HepG2 (cell line): ENCODE data around the gene CST2. TPM values are rescaled to one million over a fixed set of nuclear protein-coding genes. Genes with fewer than 3 reads are reported as not detected.
A peak's percentile ranks its signal among the peaks of the same experiment; 100 is the strongest.

Experiments used
- ATAC-seq: fragments of 200-7000 bp; cut with Tn5 transposase; 3 replicates; pipeline ENCODE4 v1.9.1; 2020; ENCODE audit warnings: mild to moderate bottlenecking, moderate library complexity
- BruUV-seq: library from RNA; stranded (reverse); fragments of 400-500 nt; replicated peaks from 2 replicates; lab custom pipeline; 2021; lab: Mats Ljungman, UMichigan
- CTCF ChIA-PET: fragments of 300-600 bp; formaldehyde crosslinking; extraction: SDS; loops from one replicate; lab custom pipeline; 2021; ENCODE audit warnings: low total read pairs, inconsistent platforms, low intra/inter-chr PET ratio; lab: Yijun Ruan, JAX
- POLR2A ChIA-PET: fragments of 350-600 bp; sonication (Branson Sonifier 250); formaldehyde crosslinking; loops from one replicate; lab custom pipeline; 2020; ENCODE audit warnings: antibody characterized with exemption, inconsistent platforms; lab: Yijun Ruan, JAX
- DNase-seq: peaks from one replicate; pipeline ENCODE4 v3.0.0-alpha.2; 2015; ENCODE audit warnings: low spot score
- FAIRE-seq: peaks from 3 replicates; lab custom pipeline; 2011; peaks lifted over from hg19 to GRCh38; lab: Jason Lieb, UNC
- H2AFZ ChIP-seq: one replicate; pipeline ENCODE4 v1.6.1; 2011; ENCODE audit warnings: low read length, inconsistent platforms
- H3K27ac ChIP-seq: fragments of 300-600 bp; 3 replicates; pipeline ENCODE4 v1.8.0; 2011; ENCODE audit warnings: mixed run types, mild to moderate bottlenecking, mixed read lengths, low read length, inconsistent platforms; ENCODE audit not compliant: insufficient read depth; ENCODE audit errors: extremely low read length
- H3K27me3 ChIP-seq, 2 experiments: fragments of 200-600 bp in 1 of 2; 2 replicates in 1 of 2; 3 replicates in 1 of 2; pipeline versions ENCODE4 v1.6.0 to v1.8.0; 2011; ENCODE audit warnings: low read length in 2 of 2, mild to moderate bottlenecking in 2 of 2, moderate library complexity in 2 of 2, inconsistent platforms in 1 of 2; ENCODE audit not compliant: insufficient read depth in 2 of 2, control insufficient read depth in 1 of 2
- H3K36me3 ChIP-seq, 2 experiments: fragments of 200-600 bp in 1 of 2; replicated peaks in 1 of 2; 2 replicates in 1 of 2; 3 replicates in 1 of 2; pipeline versions ENCODE4 v1.5.1 to v1.8.0; 2011; ENCODE audit warnings: low read length in 2 of 2, inconsistent platforms in 1 of 2; ENCODE audit not compliant: insufficient read depth in 2 of 2, control insufficient read depth in 1 of 2
- H3K4me1 ChIP-seq: 2 replicates; pipeline ENCODE4 v1.5.1; 2012; ENCODE audit warnings: low read length, inconsistent platforms; ENCODE audit not compliant: insufficient read depth
- H3K4me2 ChIP-seq: 2 replicates; pipeline ENCODE4 v1.6.0; 2011; ENCODE audit warnings: low read depth, low read length, inconsistent platforms
- H3K4me3 ChIP-seq, 3 experiments: fragments of 200-600 bp in 1 of 3; sonication (generic), shearing (Covaris generic) in 1 of 3; replicated peaks in 1 of 3; 2 replicates each; pipeline ENCODE4 v1.5.1; 2011 to 2016; ENCODE audit warnings: low read length in 3 of 3, inconsistent platforms in 2 of 3, low read depth in 2 of 3, mild to moderate bottlenecking in 2 of 3, control low read depth in 1 of 3, mixed read lengths in 1 of 3; ENCODE audit not compliant: insufficient read depth in 1 of 3
- H3K79me2 ChIP-seq: one replicate; pipeline ENCODE4 v1.6.1; 2011; ENCODE audit warnings: low read length, inconsistent platforms; ENCODE audit not compliant: insufficient read depth
- H3K9ac ChIP-seq: 2 replicates; pipeline ENCODE4 v1.6.0; 2011; ENCODE audit warnings: mild to moderate bottlenecking, low read depth, low read length, inconsistent platforms; ENCODE audit not compliant: insufficient read depth
- H3K9me3 ChIP-seq: 2 replicates; pipeline ENCODE4 v1.5.1; 2012; ENCODE audit warnings: mild to moderate bottlenecking, low read length
- H4K20me1 ChIP-seq: 2 replicates; pipeline ENCODE4 v1.6.0; 2011; ENCODE audit warnings: inconsistent platforms, mild to moderate bottlenecking, low read length, moderate library complexity; ENCODE audit not compliant: insufficient read depth
- ATF7 ChIP-seq, 2 experiments: fragments of 450-650 bp in 1 of 2; sonication (generic) in 1 of 2; formaldehyde crosslinking in 1 of 2; IDR thresholded peaks; 2 replicates each; pipeline versions ENCODE4 v1.4.0 to v1.6.1; 2016 to 2020; ENCODE audit warnings: antibody characterized with exemption in 1 of 2, mild to moderate bottlenecking in 1 of 2, missing genetic modification reagents in 1 of 2
- CREB1 ChIP-seq, 2 experiments: fragments of 450-650 bp in 1 of 2; IDR thresholded peaks; 2 replicates each; pipeline ENCODE4 v1.6.1; 2016 to 2017; ENCODE audit warnings: control low read depth in 1 of 2, mild to moderate bottlenecking in 1 of 2, missing compliant biosample characterization in 1 of 2, missing genetic modification characterization in 1 of 2
- FOXK2 ChIP-seq: fragments of 450-650 bp; IDR thresholded peaks from 2 replicates; pipeline ENCODE4 v1.6.1; 2016
- FOXP1 ChIP-seq, 2 experiments: fragments of 450-650 bp in 1 of 2; IDR thresholded peaks; 2 replicates each; pipeline ENCODE4 v1.6.1; 2017 to 2018; ENCODE audit warnings: antibody characterized with exemption in 1 of 2
- IKZF1 ChIP-seq: fragments of 450-650 bp; IDR thresholded peaks from 2 replicates; pipeline ENCODE4 v1.7.1; 2016
- NONO ChIP-seq, 2 experiments: fragments of 450-650 bp in 1 of 2; sonication (generic) in 1 of 2; formaldehyde crosslinking in 1 of 2; IDR thresholded peaks in 1 of 2; conservative IDR thresholded peaks in 1 of 2; 2 replicates each; pipeline versions ENCODE4 v1.6.1 to v1.8.0; 2017 to 2022; ENCODE audit warnings: mild to moderate bottlenecking in 1 of 2, missing genetic modification reagents in 1 of 2, moderate library complexity in 1 of 2
- REXO4 ChIP-seq: sonication (generic); formaldehyde crosslinking; IDR thresholded peaks from 2 replicates; pipeline ENCODE4 v1.8.0; 2022; ENCODE audit warnings: missing genetic modification reagents, mild to moderate bottlenecking, borderline replicate concordance
- SOX5 ChIP-seq: IDR thresholded peaks from 2 replicates; pipeline ENCODE4 v1.6.1; 2016; ENCODE audit warnings: borderline replicate concordance
- TRIM22 ChIP-seq: fragments of 450-650 bp; IDR thresholded peaks from 2 replicates; pipeline ENCODE4 v1.6.1; 2017
- WGBS: methylation state at CpG from one replicate; pipeline ENCODE4 v1.1.6; 2017; ENCODE audit warnings: low lambda C conversion rate; 5-methylcytosine and 5-hydroxymethylcytosine counted together
- in situ Hi-C: cut with HindIII; loops from 2 replicates; pipeline ENCODE4 v1.10.0; 2017; ENCODE audit warnings: low pct_unique_long_range_greater_than_20kb; ENCODE audit not compliant: extremely low pct_ligation_motif_present
- intact Hi-C: fragments of 100-400 bp; cut with micrococcal nuclease; formaldehyde crosslinking; loops from one replicate; pipeline ENCODE4 v1.10.0; 2022; ENCODE audit not compliant: unreplicated experiment
- polyA plus RNA-seq, 8 experiments: library from polyadenylated mRNA; depleted of rRNA in 3 of 8; stranded (reverse) in 7 of 8; unstranded in 1 of 8; fragments of >200 nt; fragmentation: Illumina TruSeq in 4 of 8; extraction: Trizol in 4 of 8; gene quantifications; 2 replicates each; pipeline versions ENCODE4 v1.2.1 to v1.2.3, GENCODE V29; 2011 to 2016; ENCODE audit warnings: low read depth in 4 of 8, missing spikeins in 1 of 8, mixed read lengths in 1 of 8; ENCODE audit not compliant: insufficient read depth in 1 of 8
- total RNA-seq, 5 experiments: library from RNA; depleted of rRNA; stranded (reverse); fragments of >200 nt; fragmentation: Illumina TruSeq; extraction: Trizol; gene quantifications; 2 replicates each; pipeline ENCODE4 v1.2.3, GENCODE V29; 2016; ENCODE audit warnings: low read depth in 1 of 5

Gene CST2
- total and polyA plus RNA-seq, 2 of the 13 experiments (the other 11 are each of a cell fraction or from before 2014, with no cell fraction given) = not detected

- in situ Hi-C loops (no loop called here), intact Hi-C loops (no loop called here)
- Histone ChIP-seq H3K27ac (no peak overlapping the region), H3K4me3 (no peak overlapping the region), H3K9ac (no peak overlapping the region), H4K20me1 (no peaks in the 10 kb centered on the region), H2AFZ (no peak overlapping the region), H3K4me1 (no peaks in the 10 kb centered on the region), H3K36me3 (no peaks in the 10 kb centered on the region), H3K27me3 (no peaks in the 10 kb centered on the region; a peak in 1 of 5 replicates), H3K4me2 (no peak overlapping the region), H3K9me3 (no peaks in the 10 kb centered on the region), H3K79me2 (no peaks in the 10 kb centered on the region)
- WGBS = 45% methylated on average over 3 of the region's 3 CpGs
- FAIRE-seq (no peak), DNase-seq (no peak), ATAC-seq (no peak)
- no TSS peak for BruUV-seq
- peak; percentile 45; the same call in 1 of the 2 replicates for TF ChIP-seq FOXP1 (IDR thresholded peaks at IDR 0.05)
- TF ChIP-seq FOXP1 (CRISPR knock-in tag; IDR thresholded peaks at IDR 0.05) = no peak
- TF ChIP-seq SOX5 (CRISPR knock-in tag) = no peak
- peak; percentile 2; the same call in 1 of the 2 replicates for TF ChIP-seq FOXK2
- TF ChIP-seq NONO (IDR thresholded peaks at IDR 0.05) = peak; percentile 92; the same call in 1 of the 2 replicates
- no peak for TF ChIP-seq NONO (CRISPR knock-in tag; conservative IDR thresholded peaks at IDR 0.05)
- 0 out of 2 replicates have a peak, but pooled peaks have one; percentile 78 for TF ChIP-seq IKZF1
- peak; percentile 90 for TF ChIP-seq CREB1 (IDR thresholded peaks at IDR 0.05)
- TF ChIP-seq CREB1 (CRISPR knock-in tag; IDR thresholded peaks at IDR 0.05) = no peak
- TF ChIP-seq ATF7 (IDR thresholded peaks at IDR 0.05) = peak; percentile 15; the same call in 1 of the 2 replicates
- no peak for TF ChIP-seq ATF7 (CRISPR knock-in tag; IDR thresholded peaks at IDR 0.05)
- 0 out of 2 replicates have a peak, but pooled peaks have one; percentile 10 for TF ChIP-seq TRIM22
- no peak for TF ChIP-seq REXO4 (CRISPR knock-in tag)
- ChIA-PET POLR2A (no interaction called here), CTCF (no interaction called here)
These were observed 25.7 kb downstream of the CST2 start for GRCh38 chr20:23800865-23801264.
